Epithelial cell of esophagus (primary cell): ENCODE data around the gene AGAP3.

ENCODE experiments used
- DNase-seq: peaks from one replicate; pipeline ENCODE4 v3.0.0; 2010; ENCODE audit warnings: low read depth
- H3K4me3 ChIP-seq: 2 replicates; pipeline ENCODE4 v1.5.1; 2011; ENCODE audit warnings: mild to moderate bottlenecking, low read length, control low read depth
- TF ChIP-seq, protein P1 (sequence below): IDR thresholded peaks from 2 replicates; pipeline ENCODE4 v1.5.1; 2011; ENCODE audit warnings: low read depth, mild to moderate bottlenecking, low read length, control low read depth, inconsistent platforms; ENCODE audit not compliant: insufficient read depth; ENCODE audit errors: missing control alignments

AGAP3 gene

DNA sequence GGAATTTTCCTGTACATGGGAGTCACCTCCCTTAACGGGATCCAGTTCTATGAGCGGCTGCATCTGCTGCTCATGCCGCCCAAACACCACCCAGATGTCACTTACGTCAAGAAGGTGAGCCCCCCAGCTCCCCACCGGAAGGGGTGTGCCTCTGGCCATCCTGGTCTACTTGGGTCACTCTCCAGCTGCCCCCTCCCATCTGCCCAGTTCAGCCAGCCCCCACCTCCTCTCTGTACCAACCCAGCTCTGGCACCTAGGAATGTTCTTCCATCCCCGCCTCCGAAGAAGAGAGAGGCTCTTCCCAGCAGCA lies 10.7 kb upstream of the AGAP3 start:
- DNase-seq = no peak
- TF ChIP-seq, protein P1, sequence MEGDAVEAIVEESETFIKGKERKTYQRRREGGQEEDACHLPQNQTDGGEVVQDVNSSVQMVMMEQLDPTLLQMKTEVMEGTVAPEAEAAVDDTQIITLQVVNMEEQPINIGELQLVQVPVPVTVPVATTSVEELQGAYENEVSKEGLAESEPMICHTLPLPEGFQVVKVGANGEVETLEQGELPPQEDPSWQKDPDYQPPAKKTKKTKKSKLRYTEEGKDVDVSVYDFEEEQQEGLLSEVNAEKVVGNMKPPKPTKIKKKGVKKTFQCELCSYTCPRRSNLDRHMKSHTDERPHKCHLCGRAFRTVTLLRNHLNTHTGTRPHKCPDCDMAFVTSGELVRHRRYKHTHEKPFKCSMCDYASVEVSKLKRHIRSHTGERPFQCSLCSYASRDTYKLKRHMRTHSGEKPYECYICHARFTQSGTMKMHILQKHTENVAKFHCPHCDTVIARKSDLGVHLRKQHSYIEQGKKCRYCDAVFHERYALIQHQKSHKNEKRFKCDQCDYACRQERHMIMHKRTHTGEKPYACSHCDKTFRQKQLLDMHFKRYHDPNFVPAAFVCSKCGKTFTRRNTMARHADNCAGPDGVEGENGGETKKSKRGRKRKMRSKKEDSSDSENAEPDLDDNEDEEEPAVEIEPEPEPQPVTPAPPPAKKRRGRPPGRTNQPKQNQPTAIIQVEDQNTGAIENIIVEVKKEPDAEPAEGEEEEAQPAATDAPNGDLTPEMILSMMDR = no peak
- no peak overlapping the region for H3K4me3 ChIP-seq

DNA sequence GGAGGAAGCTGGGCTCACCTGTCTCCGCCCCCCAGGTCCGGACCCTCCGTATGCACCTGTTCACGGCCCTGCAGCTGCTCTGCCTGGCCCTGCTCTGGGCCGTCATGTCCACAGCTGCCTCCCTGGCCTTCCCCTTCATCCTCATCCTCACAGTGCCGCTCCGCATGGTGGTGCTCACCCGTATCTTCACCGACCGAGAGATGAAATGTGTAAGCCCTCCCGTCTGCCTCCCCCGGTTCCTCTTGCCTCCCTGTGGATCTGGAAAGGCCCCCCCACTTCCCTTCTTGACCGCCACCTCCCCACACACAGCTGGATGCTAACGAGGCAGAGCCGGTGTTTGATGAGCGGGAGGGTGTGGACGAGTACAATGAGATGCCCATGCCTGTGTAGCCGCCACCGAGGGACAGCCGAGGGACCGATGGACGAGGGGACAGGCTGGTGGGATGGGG lies 10.3 kb upstream of the AGAP3 start:
- no peak overlapping the region for H3K4me3 ChIP-seq
- DNase-seq = no peak
- TF ChIP-seq, protein P1 = no peak

DNA sequence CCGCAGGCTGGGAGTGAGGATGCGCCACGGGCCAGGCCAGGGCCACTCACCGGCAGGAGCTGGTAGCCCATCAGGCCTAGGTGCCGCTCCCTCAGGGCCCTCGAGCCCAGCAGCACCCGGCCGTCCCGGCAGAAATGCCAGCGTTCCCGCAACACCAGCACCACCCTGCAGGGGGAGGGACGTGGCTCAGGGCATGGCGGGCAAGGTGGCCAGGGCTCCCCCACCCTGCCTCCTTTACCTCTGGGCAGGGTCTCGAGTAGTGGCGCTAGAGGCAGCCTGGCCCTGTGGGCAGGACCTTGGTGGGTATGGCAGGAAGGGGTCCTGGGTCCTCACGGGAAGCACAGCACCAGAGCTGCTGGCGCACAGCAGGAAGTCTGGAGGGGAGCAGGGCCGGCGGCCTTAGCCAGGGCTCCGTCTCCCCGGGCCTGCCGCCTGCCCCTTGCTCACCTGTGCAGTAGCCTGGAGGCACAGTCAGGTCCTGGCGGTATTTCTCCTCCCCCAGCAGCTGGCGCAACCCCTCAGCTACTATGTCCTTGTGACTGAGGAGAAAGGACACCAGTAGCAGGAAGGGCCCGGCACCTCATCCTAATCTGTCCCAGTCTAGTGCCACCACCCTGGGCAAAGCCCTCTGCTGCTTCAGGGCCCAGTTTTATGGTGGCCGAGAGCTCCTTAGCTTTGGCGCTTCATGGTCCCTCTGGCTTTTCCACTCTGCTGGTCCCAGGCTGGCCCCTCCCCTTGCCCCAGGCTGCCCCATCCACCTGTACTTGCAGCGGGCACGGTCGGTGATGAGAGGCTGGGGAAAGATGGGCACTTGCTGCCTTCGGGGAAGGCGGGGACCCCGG lies 9.2 kb upstream of the AGAP3 start:
- DNase-seq = peak; percentile 27

DNA sequence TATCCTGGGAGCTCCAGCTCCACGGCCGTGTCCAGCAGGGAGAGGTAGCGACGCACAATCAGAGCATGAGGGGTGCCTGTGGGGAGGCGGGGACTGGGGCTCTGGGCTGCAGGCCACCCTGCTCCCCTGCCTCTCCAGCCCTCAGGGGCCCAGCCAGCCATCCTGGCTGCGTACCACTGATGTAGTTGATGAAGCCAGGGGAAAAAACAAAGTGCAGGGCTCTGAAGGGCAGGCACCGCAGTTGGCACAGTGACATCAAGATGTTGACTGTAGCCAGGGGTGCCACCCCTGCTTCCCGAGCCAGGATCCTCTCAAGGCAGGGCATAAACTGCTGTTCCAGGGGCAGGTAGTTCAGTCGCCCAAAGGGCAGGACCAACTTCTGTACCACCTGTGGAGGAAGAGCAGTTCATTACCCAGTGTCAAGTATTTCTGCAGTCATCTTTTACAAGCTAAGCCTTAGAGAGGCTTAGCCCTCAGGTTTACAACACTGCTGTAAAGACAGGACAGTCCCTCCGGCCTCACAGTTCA lies 8.5 kb upstream of the AGAP3 start:
- TF ChIP-seq, protein P1 = no peak
- H3K4me3 ChIP-seq = no peak overlapping the region
- DNase-seq = no peak

More for the DNA sequence above, 9.2 kb upstream of the AGAP3 start:
- no peak overlapping the region for H3K4me3 ChIP-seq
- TF ChIP-seq, protein P1 = peak; percentile 41

DNA sequence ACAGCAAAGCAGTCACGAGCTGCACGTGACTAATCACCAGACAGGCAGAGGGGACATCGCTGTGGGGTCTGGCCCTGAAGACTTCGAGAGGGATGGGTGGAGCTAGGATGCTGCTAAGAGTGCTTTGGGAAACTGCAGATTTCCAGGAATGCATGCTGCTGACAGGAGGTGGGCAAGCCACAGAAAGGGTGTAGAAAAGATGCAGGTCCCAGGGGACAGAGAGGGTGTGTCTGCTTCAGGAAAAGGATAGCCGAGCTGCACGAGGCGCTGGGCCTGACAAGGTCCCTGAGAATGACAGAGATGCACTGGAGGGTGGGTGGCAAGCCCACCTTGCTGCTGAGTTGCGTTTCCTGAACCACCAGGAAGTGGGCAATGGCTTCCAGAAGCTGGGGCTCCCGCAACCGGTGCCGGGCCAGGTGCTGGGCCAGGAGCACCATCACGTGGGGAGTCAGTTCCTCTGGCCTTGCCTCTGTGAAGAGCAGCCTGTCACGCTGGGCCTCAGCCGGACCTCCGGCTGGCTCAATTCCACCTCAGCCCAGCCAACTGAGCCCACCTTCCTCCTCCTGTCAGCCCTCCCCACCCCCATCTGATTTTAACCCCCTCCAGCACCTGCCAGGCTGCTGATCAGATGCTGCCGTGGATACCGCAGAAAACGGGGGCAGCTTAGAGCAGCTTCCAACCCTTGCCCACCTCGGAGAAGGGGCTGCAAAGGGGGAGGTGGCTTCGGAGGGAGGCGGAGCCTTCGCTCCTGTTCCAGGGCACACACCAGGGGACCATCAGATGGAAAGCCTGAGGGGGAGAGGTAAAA lies 7.8 kb upstream of the AGAP3 start:
- no peak for DNase-seq
- H3K4me3 ChIP-seq = no peak overlapping the region
- TF ChIP-seq, protein P1 = no peak

DNA sequence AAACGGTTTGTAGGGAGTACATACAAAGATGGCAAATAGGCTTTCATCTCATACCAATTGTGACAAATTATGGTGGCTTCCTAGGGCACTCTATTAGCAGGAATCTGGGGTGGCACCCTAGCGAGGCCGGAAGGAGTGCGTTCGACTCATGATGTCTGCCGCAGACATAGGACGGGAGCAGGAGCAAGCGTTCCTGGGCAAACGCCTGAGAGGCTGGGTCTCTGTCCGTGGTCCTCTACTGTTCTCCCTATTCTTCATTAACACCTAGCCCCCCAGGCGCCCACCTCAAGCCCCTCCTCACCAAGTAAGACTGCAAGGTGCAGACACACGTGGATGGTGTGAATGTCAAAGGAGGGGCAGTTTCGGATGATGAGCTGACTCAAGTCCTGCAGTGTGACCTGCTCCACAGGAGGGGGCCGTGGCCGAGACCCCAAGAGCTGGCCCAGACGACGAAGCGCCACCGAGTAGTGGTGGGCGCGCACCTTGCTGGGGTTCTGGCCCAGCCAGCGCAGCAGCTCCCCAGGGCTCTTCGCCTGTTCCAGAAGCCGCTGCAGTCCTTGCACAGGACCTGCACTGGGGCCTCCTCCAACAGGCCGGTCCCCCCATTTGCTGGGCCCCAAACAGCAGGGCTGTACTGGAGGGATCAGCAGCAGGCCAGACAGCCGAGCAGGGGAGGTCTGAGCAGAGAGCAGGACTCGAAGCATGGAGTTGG lies 6.9 kb upstream of the AGAP3 start:
- TF ChIP-seq, protein P1 = no peak
- H3K4me3 ChIP-seq = peak overlapping the region; percentile 73
- DNase-seq = no peak
